HG03064 (cell line): ENCODE data around the gene OBP2A.

Experiments used
- ATAC-seq: cut with Tn5 transposase; IDR thresholded peaks from one replicate; pipeline ENCODE4 v1.9.1; 2021; ENCODE audit warnings: low read depth; ENCODE audit not compliant: unreplicated experiment

Gene OBP2A

DNA sequence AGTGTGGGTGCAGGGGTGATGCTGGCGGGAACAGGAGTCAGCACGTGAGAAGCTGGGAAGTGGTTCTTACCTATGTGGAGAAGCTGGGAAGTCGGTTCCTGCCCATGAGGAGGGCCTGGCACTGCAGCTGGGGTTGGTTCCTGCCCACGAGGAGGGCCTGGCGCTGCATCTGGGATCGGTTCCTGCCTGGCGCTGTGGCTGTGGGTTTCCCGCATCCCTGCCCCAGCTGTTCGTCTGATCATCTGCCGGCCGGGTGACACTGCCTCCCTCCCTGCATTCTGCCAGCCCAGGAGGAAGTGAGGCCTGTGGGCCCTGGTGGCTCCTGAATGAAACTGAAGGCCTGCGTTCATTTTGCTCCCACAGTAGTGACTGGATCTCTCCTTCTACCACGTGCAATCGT is 5.1 kb downstream of the OBP2A start:
- ATAC-seq: no peak

- ATAC-seq: no peak
Measured at GRCh38 chr9:135551456-135551855, 5.5 kb downstream of the OBP2A start.

DNA sequence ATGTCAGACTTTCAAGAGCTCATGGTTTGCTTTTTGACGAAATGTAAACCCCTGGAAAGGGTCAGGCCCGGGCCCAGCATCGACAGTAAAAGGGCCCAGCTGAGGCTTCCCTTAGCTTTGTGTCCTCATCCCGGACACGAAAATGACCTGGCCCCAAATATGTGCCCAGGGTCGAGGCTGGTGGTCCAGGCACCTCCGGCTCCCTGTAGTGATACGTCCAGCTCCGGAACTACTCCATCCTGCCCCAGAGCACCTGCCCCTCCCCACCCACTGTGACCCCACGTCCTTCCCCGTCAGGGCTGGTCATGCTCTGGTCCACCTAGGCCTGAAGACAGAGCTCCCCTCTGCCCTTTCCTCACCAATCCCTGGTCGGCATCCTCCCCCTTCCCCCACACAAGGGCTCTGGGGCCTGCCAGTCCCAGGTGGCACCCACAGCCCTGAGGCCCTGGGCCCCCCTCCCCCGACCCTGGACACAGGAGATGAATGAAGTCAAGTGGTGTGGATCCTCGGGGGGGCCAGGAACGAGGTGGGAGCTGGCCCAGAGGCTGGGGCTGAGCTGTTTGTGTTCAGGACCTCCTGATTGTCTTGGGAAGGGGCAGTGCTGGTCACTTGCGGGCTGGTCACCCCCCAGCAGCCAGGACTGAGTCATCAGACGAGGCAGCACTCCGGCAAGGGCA is 6.2 kb downstream of the OBP2A start:
- no peak for ATAC-seq

- no peak for ATAC-seq
Measured at GRCh38 chr9:135552698-135553171, 6.8 kb downstream of the OBP2A start.

GRCh38 chr9:135554718-135555117 is 8.8 kb downstream of the OBP2A start:
- no peak for ATAC-seq

- ATAC-seq: no peak
Measured at GRCh38 chr9:135555203-135555602, 9.3 kb downstream of the OBP2A start.

DNA sequence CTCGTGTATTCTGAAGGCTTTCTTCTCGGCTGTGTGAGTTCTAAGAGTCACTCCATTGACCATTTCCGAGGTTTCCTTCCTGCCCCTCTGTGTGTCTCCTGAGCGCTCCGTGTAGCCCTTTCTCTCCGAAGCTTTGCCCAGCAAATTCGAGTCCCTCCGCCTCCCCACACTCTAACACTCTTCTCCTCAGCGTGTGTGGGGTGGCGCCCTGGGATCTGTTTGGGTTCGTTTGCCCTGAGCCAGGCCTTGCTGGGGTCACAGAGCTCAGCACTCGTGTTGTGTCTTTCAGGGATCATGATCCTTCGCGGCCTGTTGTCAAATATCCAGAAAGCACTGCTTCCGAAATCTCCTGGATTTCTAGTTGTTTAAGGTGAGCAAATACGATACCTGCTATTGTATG is 10.0 kb downstream of the OBP2A start:
- ATAC-seq: no peak

DNA sequence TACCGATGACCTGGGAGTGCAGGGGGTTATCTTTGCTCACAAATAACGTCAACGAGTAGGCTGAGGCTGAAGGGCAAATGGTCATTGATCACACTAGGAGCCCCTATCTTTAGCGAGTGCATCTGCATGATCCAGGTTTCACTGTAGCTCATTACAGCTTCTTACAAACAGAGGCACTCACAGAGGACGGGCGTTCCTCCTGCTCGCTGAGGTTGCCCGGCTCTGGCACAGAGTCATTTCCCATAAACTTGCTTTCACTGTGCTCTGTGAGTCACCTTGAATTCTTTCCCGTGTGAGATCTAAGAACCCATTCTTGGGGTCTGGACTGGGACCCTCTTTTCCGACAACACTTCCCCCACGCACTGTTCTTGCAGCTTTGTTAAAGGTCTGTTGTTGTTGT is 13.7 kb downstream of the OBP2A start:
- no peak for ATAC-seq

GRCh38 chr9:135561391-135562234 is 15.7 kb downstream of the OBP2A start, which contains the start of gene PAEP:
PAEP (plus strand) TSS chr9:135561756.
- ATAC-seq: no peak

DNA sequence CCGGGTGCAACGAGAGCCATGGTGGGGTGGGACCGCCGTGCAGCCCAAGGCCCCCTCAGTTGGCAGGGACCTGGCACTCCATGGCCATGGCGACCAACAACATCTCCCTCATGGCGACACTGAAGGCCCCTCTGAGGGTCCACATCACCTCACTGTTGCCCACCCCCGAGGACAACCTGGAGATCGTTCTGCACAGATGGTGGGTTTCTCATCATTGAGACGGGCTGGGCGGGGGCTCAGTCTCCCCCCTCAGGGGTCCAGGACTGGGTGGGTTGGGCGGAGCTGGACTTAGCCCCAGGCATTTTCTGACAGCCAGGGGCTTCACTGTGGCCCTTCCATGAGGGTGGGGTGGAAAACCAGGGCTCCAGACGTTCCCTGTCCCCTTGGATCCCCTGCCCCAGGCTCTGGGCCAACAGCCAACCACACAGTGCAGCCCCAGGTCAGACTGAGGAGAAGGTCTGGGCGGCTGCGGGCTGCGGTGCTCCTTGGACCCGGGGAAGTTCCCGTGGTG is 16.4 kb downstream of the OBP2A start:
- no peak for ATAC-seq

DNA sequence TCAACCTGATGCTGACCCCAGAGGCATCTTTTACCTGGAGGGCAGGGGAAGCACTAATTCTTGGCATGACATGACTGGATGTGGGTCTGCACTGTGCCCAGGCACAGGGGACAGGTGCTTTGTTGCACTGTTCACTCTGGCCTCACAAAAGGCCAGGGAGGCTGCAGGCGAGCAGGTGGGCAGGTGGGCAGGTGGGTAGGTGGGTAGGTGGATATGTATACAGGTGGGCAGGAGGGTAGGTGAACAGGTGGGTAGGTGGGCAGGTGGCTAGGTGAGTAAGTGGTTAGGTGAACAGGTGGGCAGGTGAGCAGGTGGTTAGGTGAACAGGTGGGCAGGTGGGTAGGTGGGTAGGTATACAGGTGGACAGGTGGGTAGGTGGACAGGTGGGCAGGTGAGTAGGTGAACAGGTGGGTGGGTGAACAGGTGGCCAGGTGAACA is 17.1 kb downstream of the OBP2A start:
- ATAC-seq: no peak

GRCh38 chr9:135563858-135564257 is 17.9 kb downstream of the OBP2A start:
- no peak for ATAC-seq

DNA sequence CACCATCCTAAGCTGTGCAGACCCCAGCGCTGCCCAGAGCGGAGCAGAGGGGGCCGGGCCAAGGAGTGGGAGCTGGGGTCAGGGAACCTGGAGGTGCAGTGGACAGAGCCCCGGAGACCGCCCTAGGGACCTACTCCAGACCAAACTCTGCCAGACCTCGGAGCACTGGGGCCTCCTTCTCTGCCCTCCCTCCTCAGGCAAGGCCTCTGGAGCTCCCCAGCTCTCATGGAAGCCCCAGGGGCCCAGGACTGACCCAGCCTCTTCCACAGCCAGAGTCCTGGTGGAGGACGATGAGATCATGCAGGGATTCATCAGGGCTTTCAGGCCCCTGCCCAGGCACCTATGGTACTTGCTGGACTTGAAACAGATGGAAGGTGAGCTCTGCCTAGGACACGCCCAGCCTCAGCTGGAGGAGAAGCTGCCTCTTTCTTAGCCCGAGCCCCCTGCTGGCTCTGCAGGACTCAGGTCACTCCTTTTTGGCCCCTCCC is 19.3 kb downstream of the OBP2A start:
- no peak for ATAC-seq

DNA sequence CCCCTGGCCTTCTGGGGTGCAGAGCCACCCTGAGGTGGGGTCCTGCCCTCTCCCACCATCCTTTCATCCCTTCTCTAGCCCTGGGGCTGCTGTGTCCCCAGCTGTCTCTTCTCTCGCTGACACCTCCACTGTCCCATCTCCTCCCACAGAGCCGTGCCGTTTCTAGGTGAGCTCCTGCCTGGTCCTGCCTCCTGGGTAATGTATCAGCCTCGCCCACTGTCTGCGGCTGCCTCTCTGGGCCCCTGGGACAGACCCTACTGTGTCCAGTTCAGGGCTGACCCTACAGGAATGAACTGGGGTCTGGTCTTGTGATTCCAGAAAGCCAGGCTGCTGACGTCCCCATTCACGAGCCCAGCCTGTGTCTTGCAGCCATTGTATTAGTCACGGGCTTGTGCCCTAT is 19.7 kb downstream of the OBP2A start:
- no peak for ATAC-seq

DNA sequence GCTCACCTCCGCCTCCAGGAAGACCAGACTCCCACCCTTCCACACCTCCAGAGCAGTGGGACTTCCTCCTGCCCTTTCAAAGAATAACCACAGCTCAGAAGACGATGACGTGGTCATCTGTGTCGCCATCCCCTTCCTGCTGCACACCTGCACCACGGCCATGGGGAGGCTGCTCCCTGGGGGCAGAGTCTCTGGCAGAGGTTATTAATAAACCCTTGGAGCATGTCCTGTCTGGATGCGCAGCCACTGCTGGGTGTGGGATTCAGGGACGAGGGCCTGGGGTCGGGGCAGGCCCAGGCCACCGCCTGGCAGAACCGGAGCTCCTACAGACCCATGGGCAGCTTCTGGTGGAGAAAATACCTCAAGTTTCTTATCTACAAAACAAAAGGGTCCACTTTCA is 20.6 kb downstream of the OBP2A start:
- no peak for ATAC-seq

DNA sequence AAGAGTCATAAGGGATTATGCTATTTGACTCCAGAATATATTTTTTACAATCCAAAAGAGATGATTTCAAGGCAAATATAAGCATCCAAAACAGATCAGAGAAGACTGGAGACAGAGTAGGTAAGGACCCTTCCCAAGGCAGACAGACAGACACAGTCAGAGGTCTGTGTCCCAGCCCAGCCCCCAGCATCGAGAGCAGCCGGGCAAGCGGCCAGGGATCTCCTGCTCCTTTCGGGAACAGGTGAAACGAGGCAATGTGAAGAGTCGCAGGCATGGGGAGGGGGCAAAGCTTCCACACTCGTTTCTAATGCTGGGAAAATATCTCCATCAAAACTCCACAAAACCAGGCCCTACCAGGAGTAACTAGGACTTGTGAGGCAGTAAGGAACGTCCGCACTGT is 21.4 kb downstream of the OBP2A start:
- no peak for ATAC-seq

GRCh38 chr9:135568026-135568425 is 22.1 kb downstream of the OBP2A start:
- ATAC-seq: no peak

GRCh38 chr9:135570456-135570855 is 24.5 kb downstream of the OBP2A start:
- no peak for ATAC-seq

- ATAC-seq: no peak
Measured at GRCh38 chr9:135572233-135572632, 26.3 kb downstream of the OBP2A start.

- no peak for ATAC-seq
Measured at GRCh38 chr9:135573124-135573523, 27.2 kb downstream of the OBP2A start.

DNA sequence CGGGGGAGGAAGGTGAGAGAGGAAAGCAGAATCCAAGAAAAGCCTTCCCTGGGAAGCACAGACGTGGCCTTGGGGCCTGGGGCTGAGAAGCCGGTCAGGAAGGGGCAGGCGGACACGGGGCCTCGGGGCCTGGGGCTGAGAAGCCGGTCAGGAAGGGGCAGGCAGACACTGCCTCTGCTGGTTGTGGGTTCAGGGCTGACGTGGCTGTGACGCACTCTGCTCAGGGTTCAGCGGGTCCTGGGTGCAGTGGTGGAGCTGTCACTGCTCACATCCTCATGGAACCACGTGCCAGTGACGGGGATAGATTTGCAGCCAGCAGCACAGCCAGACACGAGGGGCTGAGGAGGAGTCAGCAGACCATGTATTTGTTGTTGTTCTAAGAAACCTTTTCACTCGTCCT is 28.4 kb downstream of the OBP2A start:
- no peak for ATAC-seq
